HEK293 (cell line): ENCODE data around the gene CAMKMT.

Experiments used
- FEZF1 ChIP-seq: fragments of 450-650 bp; formaldehyde crosslinking; IDR thresholded peaks from 2 replicates; pipeline ENCODE4 v1.5.1; 2016; ENCODE audit warnings: missing biosample characterization, missing genetic modification characterization
- KLF10 ChIP-seq: fragments of 450-650 bp; IDR thresholded peaks from 2 replicates; pipeline ENCODE4 v1.5.1; 2018; ENCODE audit warnings: missing biosample characterization, mild to moderate bottlenecking, missing genetic modification characterization
- KLF8 ChIP-seq: fragments of 450-650 bp; formaldehyde crosslinking; IDR thresholded peaks from 2 replicates; pipeline ENCODE4 v1.5.1; 2016; ENCODE audit warnings: missing biosample characterization, missing genetic modification characterization
- OSR2 ChIP-seq: fragments of 450-650 bp; formaldehyde crosslinking; IDR thresholded peaks from 2 replicates; pipeline ENCODE4 v1.5.1; 2016; ENCODE audit warnings: missing biosample characterization, missing genetic modification characterization
- OVOL3 ChIP-seq: fragments of 450-650 bp; formaldehyde crosslinking; IDR thresholded peaks from 2 replicates; pipeline ENCODE4 v1.5.1; 2016; ENCODE audit warnings: missing biosample characterization, missing genetic modification characterization
- PRDM1 ChIP-seq: fragments of 450-650 bp; formaldehyde crosslinking; IDR thresholded peaks from 2 replicates; pipeline ENCODE4; 2016; ENCODE audit warnings: missing biosample characterization, missing genetic modification characterization
- SCRT1 ChIP-seq: fragments of 450-650 bp; formaldehyde crosslinking; IDR thresholded peaks from 2 replicates; pipeline ENCODE4 v1.5.1; 2016; ENCODE audit warnings: missing biosample characterization, missing genetic modification characterization, borderline replicate concordance
- SP7 ChIP-seq: fragments of 450-650 bp; formaldehyde crosslinking; IDR thresholded peaks from 2 replicates; pipeline ENCODE4 v1.5.1; 2016; ENCODE audit warnings: missing biosample characterization, missing genetic modification characterization
- TCF7L2 ChIP-seq: IDR thresholded peaks from 2 replicates; pipeline ENCODE4 v1.6.1; 2011; ENCODE audit warnings: low read depth, mild to moderate bottlenecking, inconsistent platforms, low read length, moderate library complexity, borderline replicate concordance
- TRIM28 ChIP-seq: IDR thresholded peaks from 2 replicates; pipeline ENCODE4 v1.6.1; 2011; ENCODE audit warnings: low read length, control low read depth, borderline replicate concordance
- ZBTB6 ChIP-seq: fragments of 450-650 bp; formaldehyde crosslinking; IDR thresholded peaks from 2 replicates; pipeline ENCODE4 v1.5.1; 2017; ENCODE audit warnings: missing biosample characterization, missing genetic modification characterization
- ZNF362 ChIP-seq: fragments of 450-650 bp; formaldehyde crosslinking; IDR thresholded peaks from 2 replicates; pipeline ENCODE4 v1.5.1; 2016; ENCODE audit warnings: missing biosample characterization, missing genetic modification characterization
- ZNF398 ChIP-seq: fragments of 450-650 bp; formaldehyde crosslinking; IDR thresholded peaks from 2 replicates; pipeline ENCODE4 v1.5.1; 2017; ENCODE audit warnings: missing biosample characterization, missing genetic modification characterization
- ZNF585B ChIP-seq: fragments of 450-650 bp; formaldehyde crosslinking; IDR thresholded peaks from 2 replicates; pipeline ENCODE4 v1.5.1; 2016; ENCODE audit warnings: missing biosample characterization, missing genetic modification characterization
- ZNF626 ChIP-seq: fragments of 450-650 bp; sonication (Bioruptor Pico); formaldehyde crosslinking; IDR thresholded peaks from 2 replicates; pipeline ENCODE4 v1.5.1; 2018; ENCODE audit warnings: missing biosample characterization, missing genetic modification characterization, inconsistent platforms
- ZNF830 ChIP-seq: fragments of 450-650 bp; IDR thresholded peaks from 2 replicates; pipeline ENCODE4 v1.5.0; 2018; ENCODE audit warnings: missing biosample characterization, missing genetic modification characterization, low read depth, mild to moderate bottlenecking, moderate library complexity
- ZNF843 ChIP-seq: fragments of 450-650 bp; formaldehyde crosslinking; IDR thresholded peaks from 2 replicates; pipeline ENCODE4 v1.5.1; 2016; ENCODE audit warnings: missing biosample characterization, missing genetic modification characterization
- ZXDB ChIP-seq: fragments of 450-650 bp; formaldehyde crosslinking; IDR thresholded peaks from 2 replicates; pipeline ENCODE4 v1.5.1; 2016; ENCODE audit warnings: missing biosample characterization, missing genetic modification characterization
- TF ChIP-seq, protein P1 (sequence below): fragments of 450-650 bp; formaldehyde crosslinking; IDR thresholded peaks from 2 replicates; pipeline ENCODE4 v1.5.1; 2016; ENCODE audit warnings: missing biosample characterization, missing genetic modification characterization
- TF ChIP-seq, protein P2 (sequence below): fragments of 450-650 bp; formaldehyde crosslinking; IDR thresholded peaks from 2 replicates; pipeline ENCODE4 v1.5.1; 2017; ENCODE audit warnings: missing biosample characterization, missing genetic modification characterization

The CAMKMT gene

GRCh38 chr2:44655401-44655864 is 293.7 kb downstream of the CAMKMT start (continued):
- TF ChIP-seq ZBTB6 (tag by site-specific recombination) (peak; percentile 81; the same call in 1 of the 2 replicates), ZNF830 (tag by site-specific recombination) (no peak), ZNF626 (tag by site-specific recombination) (no peak), SCRT1 (tag by site-specific recombination) (peak; percentile 36; the same call in 1 of the 2 replicates), OVOL3 (tag by site-specific recombination) (peak; percentile 57; the same call in 1 of the 2 replicates), TRIM28 (peak; percentile 79), ZNF585B (tag by site-specific recombination) (no peak), SP7 (tag by site-specific recombination) (peak; percentile 84), TCF7L2 (peak; percentile 85), ZNF398 (tag by site-specific recombination) (peak; percentile 75), ZXDB (tag by site-specific recombination) (peak; percentile 85), PRDM1 (tag by site-specific recombination) (no peak), KLF8 (tag by site-specific recombination) (0 out of 2 replicates have a peak, but pooled peaks have one; percentile 39), OSR2 (tag by site-specific recombination) (peak; percentile 83; the same call in 1 of the 2 replicates), FEZF1 (tag by site-specific recombination) (peak; percentile 71), ZNF843 (tag by site-specific recombination) (peak; percentile 93), ZNF362 (tag by site-specific recombination) (0 out of 2 replicates have a peak, but pooled peaks have one; percentile 13), KLF10 (tag by site-specific recombination) (no peak; the same call in 1 of the 2 replicates)
- TF ChIP-seq, protein P1, sequence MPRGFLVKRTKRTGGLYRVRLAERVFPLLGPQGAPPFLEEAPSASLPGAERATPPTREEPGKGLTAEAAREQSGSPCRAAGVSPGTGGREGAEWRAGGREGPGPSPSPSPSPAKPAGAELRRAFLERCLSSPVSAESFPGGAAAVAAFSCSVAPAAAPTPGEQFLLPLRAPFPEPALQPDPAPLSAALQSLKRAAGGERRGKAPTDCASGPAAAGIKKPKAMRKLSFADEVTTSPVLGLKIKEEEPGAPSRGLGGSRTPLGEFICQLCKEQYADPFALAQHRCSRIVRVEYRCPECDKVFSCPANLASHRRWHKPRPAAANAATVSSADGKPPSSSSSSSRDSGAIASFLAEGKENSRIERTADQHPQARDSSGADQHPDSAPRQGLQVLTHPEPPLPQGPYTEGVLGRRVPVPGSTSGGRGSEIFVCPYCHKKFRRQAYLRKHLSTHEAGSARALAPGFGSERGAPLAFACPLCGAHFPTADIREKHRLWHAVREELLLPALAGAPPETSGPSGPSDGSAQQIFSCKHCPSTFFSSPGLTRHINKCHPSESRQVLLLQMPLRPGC (tag by site-specific recombination), result peak; percentile 50; the same call in 1 of the 2 replicates
- TF ChIP-seq, protein P2, sequence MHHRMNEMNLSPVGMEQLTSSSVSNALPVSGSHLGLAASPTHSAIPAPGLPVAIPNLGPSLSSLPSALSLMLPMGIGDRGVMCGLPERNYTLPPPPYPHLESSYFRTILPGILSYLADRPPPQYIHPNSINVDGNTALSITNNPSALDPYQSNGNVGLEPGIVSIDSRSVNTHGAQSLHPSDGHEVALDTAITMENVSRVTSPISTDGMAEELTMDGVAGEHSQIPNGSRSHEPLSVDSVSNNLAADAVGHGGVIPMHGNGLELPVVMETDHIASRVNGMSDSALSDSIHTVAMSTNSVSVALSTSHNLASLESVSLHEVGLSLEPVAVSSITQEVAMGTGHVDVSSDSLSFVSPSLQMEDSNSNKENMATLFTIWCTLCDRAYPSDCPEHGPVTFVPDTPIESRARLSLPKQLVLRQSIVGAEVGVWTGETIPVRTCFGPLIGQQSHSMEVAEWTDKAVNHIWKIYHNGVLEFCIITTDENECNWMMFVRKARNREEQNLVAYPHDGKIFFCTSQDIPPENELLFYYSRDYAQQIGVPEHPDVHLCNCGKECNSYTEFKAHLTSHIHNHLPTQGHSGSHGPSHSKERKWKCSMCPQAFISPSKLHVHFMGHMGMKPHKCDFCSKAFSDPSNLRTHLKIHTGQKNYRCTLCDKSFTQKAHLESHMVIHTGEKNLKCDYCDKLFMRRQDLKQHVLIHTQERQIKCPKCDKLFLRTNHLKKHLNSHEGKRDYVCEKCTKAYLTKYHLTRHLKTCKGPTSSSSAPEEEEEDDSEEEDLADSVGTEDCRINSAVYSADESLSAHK (tag by site-specific recombination), result peak; percentile 58; the same call in 1 of the 2 replicates
